Measurements from ENCODE around the gene RND3. TPM values are rescaled to one million over a fixed set of nuclear protein-coding genes. Genes with fewer than 3 reads are reported as not detected.

RND3 gene
- total RNA-seq, 3 donors from 2014 or later, result 42.2 to 80.1 (median 57.5) TPM

DNA sequence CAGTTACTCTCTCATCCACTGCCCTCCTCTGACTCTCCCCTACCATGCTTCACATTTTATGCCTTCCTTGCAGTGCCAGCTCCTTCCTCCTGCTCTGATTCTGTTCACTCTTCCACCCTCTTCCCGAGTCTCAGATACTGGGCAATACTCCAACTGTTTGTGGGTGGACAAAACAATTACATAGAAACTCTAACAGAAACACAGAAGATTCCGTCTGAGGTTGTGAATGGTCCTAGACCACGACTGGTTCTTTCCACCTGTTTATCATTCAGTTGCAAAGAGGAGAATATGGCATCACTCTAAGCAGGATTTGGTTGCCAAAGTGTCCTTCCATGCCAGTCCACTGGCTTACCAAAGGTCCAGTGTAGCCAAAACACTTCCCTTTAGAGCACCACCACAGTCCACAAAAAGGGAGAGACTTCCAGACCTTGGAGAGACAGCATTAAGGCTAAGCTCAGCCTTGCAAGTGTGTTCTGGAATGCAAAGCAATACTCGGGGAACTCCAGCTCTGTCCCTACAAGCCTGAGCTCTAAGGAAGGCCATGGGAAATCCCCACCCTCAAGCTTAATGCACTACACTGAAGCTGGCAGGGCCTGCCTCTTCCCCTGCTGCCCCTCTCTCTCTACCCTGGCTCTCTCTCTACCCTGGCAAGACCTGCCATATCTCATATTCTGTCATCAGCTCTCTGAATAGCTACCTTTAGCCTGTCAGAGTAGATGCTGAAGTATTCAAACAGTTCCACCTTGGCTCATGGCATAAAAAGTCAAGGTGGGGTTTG, 33.6 kb upstream of the RND3 start:
- Histone ChIP-seq H3K4me3 (no peak overlapping the region), H3K9me3 (no peaks in the 10 kb centered on the region), H3K4me1 (ENCODE audit: low read depth) (no peaks in the 10 kb centered on the region), H3K36me3 (ENCODE audit: low read depth) (no peaks in the 10 kb centered on the region)
- DNase-seq, result no peak
- intact Hi-C loops (cut with DNase I, micrococcal nuclease), result no loop called here
- TF ChIP-seq, protein P1, sequence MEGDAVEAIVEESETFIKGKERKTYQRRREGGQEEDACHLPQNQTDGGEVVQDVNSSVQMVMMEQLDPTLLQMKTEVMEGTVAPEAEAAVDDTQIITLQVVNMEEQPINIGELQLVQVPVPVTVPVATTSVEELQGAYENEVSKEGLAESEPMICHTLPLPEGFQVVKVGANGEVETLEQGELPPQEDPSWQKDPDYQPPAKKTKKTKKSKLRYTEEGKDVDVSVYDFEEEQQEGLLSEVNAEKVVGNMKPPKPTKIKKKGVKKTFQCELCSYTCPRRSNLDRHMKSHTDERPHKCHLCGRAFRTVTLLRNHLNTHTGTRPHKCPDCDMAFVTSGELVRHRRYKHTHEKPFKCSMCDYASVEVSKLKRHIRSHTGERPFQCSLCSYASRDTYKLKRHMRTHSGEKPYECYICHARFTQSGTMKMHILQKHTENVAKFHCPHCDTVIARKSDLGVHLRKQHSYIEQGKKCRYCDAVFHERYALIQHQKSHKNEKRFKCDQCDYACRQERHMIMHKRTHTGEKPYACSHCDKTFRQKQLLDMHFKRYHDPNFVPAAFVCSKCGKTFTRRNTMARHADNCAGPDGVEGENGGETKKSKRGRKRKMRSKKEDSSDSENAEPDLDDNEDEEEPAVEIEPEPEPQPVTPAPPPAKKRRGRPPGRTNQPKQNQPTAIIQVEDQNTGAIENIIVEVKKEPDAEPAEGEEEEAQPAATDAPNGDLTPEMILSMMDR (IDR thresholded peaks at IDR 0.05), result no peak
- ATAC-seq, result no peak

DNA sequence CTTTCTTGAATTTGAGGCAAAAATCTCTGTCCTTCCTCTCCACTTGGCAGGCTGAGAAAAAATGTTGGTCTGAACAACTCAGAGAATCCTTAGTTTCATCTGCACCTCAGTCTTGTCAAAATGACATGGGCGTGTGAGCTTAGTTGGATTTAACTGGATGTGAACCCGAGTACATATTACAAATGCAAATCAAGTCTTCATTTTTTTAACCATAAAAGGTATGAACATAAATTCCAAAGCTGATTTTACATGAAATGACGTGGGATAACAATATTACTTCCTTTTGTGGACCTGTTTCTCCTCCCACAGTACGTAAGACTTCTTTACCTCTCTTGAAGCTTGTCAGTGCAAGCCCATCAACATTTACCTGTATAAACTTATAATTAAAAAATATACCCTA, 32.6 kb upstream of the RND3 start:
- intact Hi-C loops (cut with DNase I, micrococcal nuclease), result no loop called here
- Histone ChIP-seq H3K4me3 (no peak overlapping the region), H3K9me3 (no peaks in the 10 kb centered on the region), H3K36me3 (ENCODE audit: low read depth) (no peaks in the 10 kb centered on the region), H3K4me1 (ENCODE audit: low read depth) (no peaks in the 10 kb centered on the region)
- TF ChIP-seq, protein P1 (IDR thresholded peaks at IDR 0.05), result no peak
- no peak for DNase-seq
- no peak for ATAC-seq

DNA sequence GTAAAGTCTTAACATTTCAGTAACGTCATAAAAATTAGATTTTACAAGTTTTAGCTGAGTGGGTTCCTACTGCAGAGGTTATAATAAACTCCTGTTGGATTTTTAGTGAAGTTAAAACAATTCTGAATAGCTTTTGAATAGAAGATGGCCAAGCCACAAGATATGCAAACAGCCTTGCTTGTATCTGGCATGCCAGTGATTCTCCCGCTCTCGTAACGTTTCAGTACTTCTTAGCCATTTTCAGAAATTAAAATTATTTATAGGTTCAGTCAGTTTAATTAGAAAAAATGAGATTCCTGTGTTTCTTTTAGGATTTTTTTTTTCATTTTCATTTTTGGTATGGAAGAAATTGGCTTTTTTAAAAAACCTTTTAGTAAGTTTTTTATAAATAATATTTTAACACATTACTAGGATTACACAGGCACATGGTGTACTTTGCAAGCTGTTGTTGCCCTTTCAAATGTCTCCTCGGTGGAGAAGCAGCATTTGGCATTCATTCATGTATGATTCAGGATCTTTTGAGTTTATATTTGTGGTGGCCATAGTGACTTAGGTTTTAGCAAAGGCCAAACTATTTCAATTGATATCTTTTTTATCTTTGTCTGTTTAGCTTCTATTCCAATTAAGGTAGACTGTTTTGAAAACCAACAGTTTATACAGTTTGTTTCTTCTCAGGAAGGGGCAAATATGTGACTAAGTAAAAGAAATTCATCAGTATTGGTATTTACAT, 30.6 kb upstream of the RND3 start:
- H3K9me3 ChIP-seq, result no peaks in the 10 kb centered on the region
- no peak overlapping the region for H3K4me3 ChIP-seq
- DNase-seq (no peak), ATAC-seq (no peak)
- H3K36me3 ChIP-seq (ENCODE audit: low read depth), result no peaks in the 10 kb centered on the region
- TF ChIP-seq, protein P1 (IDR thresholded peaks at IDR 0.05), result no peak
- no peaks in the 10 kb centered on the region for H3K4me1 ChIP-seq (ENCODE audit: low read depth)
- intact Hi-C loops (cut with DNase I, micrococcal nuclease), result no loop called here

DNA sequence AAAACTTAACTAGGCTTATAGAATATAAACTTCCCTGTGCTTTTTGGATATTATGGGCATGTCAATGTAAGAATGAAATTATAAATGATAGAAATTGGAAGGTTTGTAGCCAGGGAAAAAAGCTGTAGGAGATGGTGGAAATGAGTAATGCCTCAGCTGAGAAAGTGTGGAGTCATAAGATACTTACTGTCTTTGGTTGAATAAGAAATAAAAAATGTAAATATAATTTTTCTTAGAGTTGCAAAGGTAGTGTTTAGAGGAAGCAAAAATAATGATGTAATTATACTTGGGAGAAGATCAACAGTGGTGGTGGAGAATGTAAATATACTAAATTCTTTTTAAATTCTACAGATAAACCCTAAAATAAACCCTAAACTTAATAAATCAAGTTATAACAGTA, 26.2 kb upstream of the RND3 start:
- TF ChIP-seq, protein P1 (IDR thresholded peaks at IDR 0.05), result no peak
- no peaks in the 10 kb centered on the region for H3K9me3 ChIP-seq
- no peak overlapping the region for H3K4me3 ChIP-seq
- ATAC-seq (no peak), DNase-seq (no peak)
- intact Hi-C loops (cut with DNase I, micrococcal nuclease), result no loop called here
- H3K36me3 ChIP-seq (ENCODE audit: low read depth), result no peaks in the 10 kb centered on the region
- no peaks in the 10 kb centered on the region for H3K4me1 ChIP-seq (ENCODE audit: low read depth)

DNA sequence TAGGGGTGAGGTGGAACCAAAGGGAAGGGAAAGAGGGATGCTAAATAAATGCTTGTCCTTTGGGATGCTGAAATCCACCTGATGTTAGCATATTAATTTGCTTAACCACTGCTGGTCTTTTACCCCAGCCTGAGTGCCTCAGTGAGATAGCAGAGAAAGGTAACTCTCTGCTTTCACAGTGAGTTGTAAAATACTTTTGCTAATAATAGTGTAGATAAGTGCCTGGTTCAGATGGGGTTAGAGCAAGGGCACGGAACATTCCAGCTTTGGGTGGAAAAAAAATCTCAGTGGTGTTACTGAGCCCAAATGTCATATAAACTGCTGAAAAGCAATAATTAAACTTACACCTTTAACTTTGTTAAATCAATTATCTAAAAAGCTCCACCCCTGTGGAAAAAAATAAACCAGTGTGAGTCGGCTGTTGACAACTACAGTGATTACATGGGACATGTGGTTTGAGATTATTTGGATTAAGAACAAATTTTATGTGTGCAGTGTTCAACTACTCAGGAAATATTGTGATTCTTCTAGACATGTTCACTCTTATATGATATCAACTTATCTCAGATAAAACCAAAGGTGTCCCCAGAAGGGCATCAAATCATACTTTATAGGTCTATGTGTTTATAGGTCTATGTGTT, 21.1 kb upstream of the RND3 start:
- no peaks in the 10 kb centered on the region for H3K4me1 ChIP-seq (ENCODE audit: low read depth)
- intact Hi-C loops (cut with DNase I, micrococcal nuclease), result no loop called here
- no peaks in the 10 kb centered on the region for H3K36me3 ChIP-seq (ENCODE audit: low read depth)
- ATAC-seq (no peak), DNase-seq (no peak)
- TF ChIP-seq, protein P1 (IDR thresholded peaks at IDR 0.05), result no peak
- H3K9me3 ChIP-seq, result no peaks in the 10 kb centered on the region
- H3K4me3 ChIP-seq, result no peak overlapping the region

Measured in mucosa of descending colon (tissue), 3 donors.